Transverse colon (tissue), 4 donors: Measurements from ENCODE around the gene IGSF22.

Source experiments
- CTCF ChIP-seq, 5 experiments: fragments of 200-600 bp in 3 of 5; fragments of 450-650 bp in 2 of 5; sonication (generic) in 3 of 5; IDR thresholded peaks; 1 replicate in 2 of 5; 2 replicates in 3 of 5; pipeline ENCODE4 v1.5.1; 2016 to 2017; ENCODE audit warnings: antibody characterized with exemption in 5 of 5, inconsistent platforms in 3 of 5, mild to moderate bottlenecking in 2 of 5, moderate library complexity in 1 of 5
- EP300 ChIP-seq: sonication (generic); formaldehyde crosslinking; IDR thresholded peaks from one replicate; pipeline ENCODE4 v1.6.1; 2017; ENCODE audit warnings: antibody characterized with exemption, low read depth
- POLR2A ChIP-seq: fragments of 450-650 bp; IDR thresholded peaks from one replicate; pipeline ENCODE4 v1.6.1; 2016; ENCODE audit warnings: antibody characterized with exemption, mild to moderate bottlenecking, moderate library complexity
- POLR2AphosphoS5 ChIP-seq, 3 donors: sonication (generic); formaldehyde crosslinking; IDR thresholded peaks; one replicate each; pipeline ENCODE4 v1.6.1; 2016; ENCODE audit warnings: antibody characterized with exemption in 3 of 3

- no peak for TF ChIP-seq CTCF (IDR thresholded peaks at IDR 0.05)
- TF ChIP-seq POLR2A, result no peak
- TF ChIP-seq POLR2AphosphoS5 (IDR thresholded peaks at IDR 0.05), result no peak
- TF ChIP-seq EP300, result no peak
Observed at GRCh38 chr11:18748766-18749365, 22.9 kb upstream of the IGSF22 start.
